D721Med (cell line): Measurements from ENCODE around the gene GNG7.
"Not testable (repeated sequence)": the region's sequence is repeated elsewhere in the genome, so short reads cannot be mapped to it uniquely, and the experiment has no call there.

Experiments
- DNase-seq: peaks from one replicate; pipeline ENCODE4 v3.0.0; 2011; ENCODE audit warnings: low spot score; ENCODE audit not compliant: insufficient read length
- FAIRE-seq: peaks from 2 replicates; lab custom pipeline; 2011; peaks lifted over from hg19 to GRCh38; lab: Jason Lieb, UNC
- TF ChIP-seq, protein P1 (sequence below): IDR thresholded peaks from 2 replicates; pipeline ENCODE4 v1.5.1; 2012; ENCODE audit warnings: mild to moderate bottlenecking, control low read depth; ENCODE audit not compliant: insufficient read depth; ENCODE audit errors: missing control alignments

The GNG7 gene

DNA sequence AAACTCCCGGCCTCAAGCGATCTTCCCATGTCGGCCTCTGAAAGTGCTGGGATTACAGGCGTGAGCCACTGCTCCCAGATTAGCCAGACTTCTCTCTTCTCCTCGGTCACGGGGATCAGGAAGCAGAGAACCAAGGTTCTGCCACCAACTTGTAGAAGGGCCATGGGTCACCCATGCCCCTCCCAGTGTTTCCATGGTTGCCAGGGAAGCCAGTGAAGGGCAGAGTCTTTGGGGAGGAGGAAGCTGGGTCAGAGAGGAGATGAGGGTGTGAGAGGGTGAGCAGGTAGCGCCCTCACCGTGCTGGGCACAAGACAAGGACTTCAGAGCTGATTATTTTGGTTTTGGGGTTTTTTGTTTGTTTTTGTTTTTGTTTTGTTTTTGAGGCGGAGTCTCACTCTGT, 77.1 kb downstream of the GNG7 start:
- no peak for FAIRE-seq
- DNase-seq: no peak
- TF ChIP-seq, protein P1, sequence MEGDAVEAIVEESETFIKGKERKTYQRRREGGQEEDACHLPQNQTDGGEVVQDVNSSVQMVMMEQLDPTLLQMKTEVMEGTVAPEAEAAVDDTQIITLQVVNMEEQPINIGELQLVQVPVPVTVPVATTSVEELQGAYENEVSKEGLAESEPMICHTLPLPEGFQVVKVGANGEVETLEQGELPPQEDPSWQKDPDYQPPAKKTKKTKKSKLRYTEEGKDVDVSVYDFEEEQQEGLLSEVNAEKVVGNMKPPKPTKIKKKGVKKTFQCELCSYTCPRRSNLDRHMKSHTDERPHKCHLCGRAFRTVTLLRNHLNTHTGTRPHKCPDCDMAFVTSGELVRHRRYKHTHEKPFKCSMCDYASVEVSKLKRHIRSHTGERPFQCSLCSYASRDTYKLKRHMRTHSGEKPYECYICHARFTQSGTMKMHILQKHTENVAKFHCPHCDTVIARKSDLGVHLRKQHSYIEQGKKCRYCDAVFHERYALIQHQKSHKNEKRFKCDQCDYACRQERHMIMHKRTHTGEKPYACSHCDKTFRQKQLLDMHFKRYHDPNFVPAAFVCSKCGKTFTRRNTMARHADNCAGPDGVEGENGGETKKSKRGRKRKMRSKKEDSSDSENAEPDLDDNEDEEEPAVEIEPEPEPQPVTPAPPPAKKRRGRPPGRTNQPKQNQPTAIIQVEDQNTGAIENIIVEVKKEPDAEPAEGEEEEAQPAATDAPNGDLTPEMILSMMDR: no peak

GRCh38 chr19:2624537-2625091, 77.9 kb downstream of the GNG7 start:
- FAIRE-seq: no peak
- TF ChIP-seq, protein P1: no peak
- DNase-seq: no peak

DNA sequence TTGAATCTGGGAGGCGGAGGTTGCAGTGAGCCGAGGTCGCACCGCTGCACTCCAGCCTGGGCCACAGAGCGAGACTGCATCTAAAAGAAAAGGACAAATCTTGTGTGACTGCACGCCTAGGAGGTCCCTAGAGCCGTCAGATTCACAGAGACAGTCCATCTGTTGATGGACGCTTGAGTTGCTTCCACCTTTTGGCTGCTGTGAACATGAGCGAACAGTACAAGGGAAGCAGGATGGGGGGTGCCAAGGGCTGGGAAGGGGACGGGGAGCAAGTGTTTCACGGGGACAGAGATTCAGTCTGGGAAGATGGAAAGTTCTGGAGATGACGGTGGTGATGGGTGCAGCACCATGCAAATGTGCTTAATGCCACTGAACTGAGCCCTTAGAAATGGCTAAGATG, 78.7 kb downstream of the GNG7 start:
- TF ChIP-seq, protein P1: no peak
- FAIRE-seq: no peak
- no peak for DNase-seq

GRCh38 chr19:2622371-2622961, 80.0 kb downstream of the GNG7 start:
- DNase-seq, FAIRE-seq: not testable (repeated sequence)

DNA sequence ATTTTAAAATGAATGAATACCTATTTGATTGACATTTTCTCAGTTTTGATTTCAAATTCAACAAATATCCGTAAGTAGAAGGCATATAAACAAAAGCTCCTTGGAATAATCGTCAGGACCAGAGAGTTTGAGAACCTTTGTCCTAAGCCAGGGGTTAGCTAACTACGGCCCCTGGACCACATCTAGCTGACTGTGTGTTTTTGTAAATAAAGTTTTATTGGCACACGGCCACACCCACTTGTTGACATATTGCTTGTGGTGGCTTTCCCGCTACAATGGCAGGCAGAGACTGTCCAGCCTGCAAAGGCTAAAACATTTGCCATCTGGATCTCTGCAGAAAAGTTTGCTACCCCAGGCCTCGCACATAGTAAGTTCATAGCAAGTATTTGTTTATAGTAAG, 83.4 kb downstream of the GNG7 start:
- DNase-seq: no peak
- no peak for FAIRE-seq
- TF ChIP-seq, protein P1: no peak

GRCh38 chr19:2618611-2619010, 83.9 kb downstream of the GNG7 start:
- no peak for DNase-seq
- TF ChIP-seq, protein P1: no peak
- no peak for FAIRE-seq

GRCh38 chr19:2617393-2618165, 84.9 kb downstream of the GNG7 start:
- TF ChIP-seq, protein P1: no peak
- DNase-seq (no peak), FAIRE-seq (no peak)
